HL-60 (cell line): ENCODE measurements around the gene WIZ.

Source experiments
- DNase-seq, 2 experiments: peaks; one replicate each; pipeline ENCODE4 v3.0.0-alpha.2; 2010 to 2020; ENCODE audit warnings: low read depth in 1 of 2, low spot score in 1 of 2
- H3K27ac ChIP-seq: fragments of 250-450 bp; sonication (Bioruptor Pico); replicated peaks from 2 replicates; pipeline ENCODE4 v1.5.1; 2020; ENCODE audit warnings: mild to moderate bottlenecking, moderate library complexity
- H3K27me3 ChIP-seq: fragments of 250-450 bp; sonication (Bioruptor Pico); 2 replicates; pipeline ENCODE4 v1.5.1; 2021; ENCODE audit warnings: mild to moderate bottlenecking, moderate library complexity; ENCODE audit not compliant: insufficient read depth, poor library complexity, severe bottlenecking
- H3K4me3 ChIP-seq: replicated peaks from 2 replicates; pipeline ENCODE4 v1.5.1; 2011; ENCODE audit warnings: mild to moderate bottlenecking, control low read depth, low read length; ENCODE audit not compliant: insufficient read depth
- GABPA ChIP-seq: IDR thresholded peaks from 2 replicates; pipeline ENCODE4 v1.6.1; 2012; ENCODE audit warnings: low read depth
- POLR2AphosphoS5 ChIP-seq: IDR thresholded peaks from 2 replicates; pipeline ENCODE4 v1.6.1; 2012; ENCODE audit warnings: low read depth
- SPI1 ChIP-seq: IDR thresholded peaks from 2 replicates; pipeline ENCODE4 v1.6.1; 2012; ENCODE audit warnings: low read depth, mild to moderate bottlenecking, borderline replicate concordance
- TF ChIP-seq, protein P1 (sequence below): IDR thresholded peaks from one replicate; pipeline ENCODE4 v1.5.1; 2011; ENCODE audit warnings: low read length, control low read depth, inconsistent platforms; ENCODE audit not compliant: insufficient read depth
- TF ChIP-seq, protein P2 (sequence below): IDR thresholded peaks from 2 replicates; pipeline ENCODE4 v1.6.1; 2012; ENCODE audit warnings: low read depth; ENCODE audit not compliant: insufficient replicate concordance

WIZ gene

DNA sequence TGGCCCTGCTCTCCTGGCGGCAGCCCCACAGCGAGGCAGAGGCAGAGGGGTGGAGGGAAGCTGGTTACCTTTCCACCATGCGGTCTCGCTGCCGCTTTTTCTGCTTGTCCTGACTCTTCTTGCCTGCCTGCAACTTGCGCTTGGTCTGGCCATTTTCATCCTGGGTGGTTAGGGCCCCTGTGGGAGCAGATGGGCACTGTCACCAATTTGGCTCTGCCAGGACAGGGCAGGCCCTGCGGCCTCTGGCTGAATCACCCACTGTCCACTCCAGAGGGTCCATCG lies 50.6 kb downstream of the WIZ start:
- H3K27ac ChIP-seq, result no peak overlapping the region
- TF ChIP-seq, protein P1, sequence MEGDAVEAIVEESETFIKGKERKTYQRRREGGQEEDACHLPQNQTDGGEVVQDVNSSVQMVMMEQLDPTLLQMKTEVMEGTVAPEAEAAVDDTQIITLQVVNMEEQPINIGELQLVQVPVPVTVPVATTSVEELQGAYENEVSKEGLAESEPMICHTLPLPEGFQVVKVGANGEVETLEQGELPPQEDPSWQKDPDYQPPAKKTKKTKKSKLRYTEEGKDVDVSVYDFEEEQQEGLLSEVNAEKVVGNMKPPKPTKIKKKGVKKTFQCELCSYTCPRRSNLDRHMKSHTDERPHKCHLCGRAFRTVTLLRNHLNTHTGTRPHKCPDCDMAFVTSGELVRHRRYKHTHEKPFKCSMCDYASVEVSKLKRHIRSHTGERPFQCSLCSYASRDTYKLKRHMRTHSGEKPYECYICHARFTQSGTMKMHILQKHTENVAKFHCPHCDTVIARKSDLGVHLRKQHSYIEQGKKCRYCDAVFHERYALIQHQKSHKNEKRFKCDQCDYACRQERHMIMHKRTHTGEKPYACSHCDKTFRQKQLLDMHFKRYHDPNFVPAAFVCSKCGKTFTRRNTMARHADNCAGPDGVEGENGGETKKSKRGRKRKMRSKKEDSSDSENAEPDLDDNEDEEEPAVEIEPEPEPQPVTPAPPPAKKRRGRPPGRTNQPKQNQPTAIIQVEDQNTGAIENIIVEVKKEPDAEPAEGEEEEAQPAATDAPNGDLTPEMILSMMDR, result no peak
- TF ChIP-seq SPI1 (no peak), GABPA (no peak), POLR2AphosphoS5 (no peak)
- TF ChIP-seq, protein P2, sequence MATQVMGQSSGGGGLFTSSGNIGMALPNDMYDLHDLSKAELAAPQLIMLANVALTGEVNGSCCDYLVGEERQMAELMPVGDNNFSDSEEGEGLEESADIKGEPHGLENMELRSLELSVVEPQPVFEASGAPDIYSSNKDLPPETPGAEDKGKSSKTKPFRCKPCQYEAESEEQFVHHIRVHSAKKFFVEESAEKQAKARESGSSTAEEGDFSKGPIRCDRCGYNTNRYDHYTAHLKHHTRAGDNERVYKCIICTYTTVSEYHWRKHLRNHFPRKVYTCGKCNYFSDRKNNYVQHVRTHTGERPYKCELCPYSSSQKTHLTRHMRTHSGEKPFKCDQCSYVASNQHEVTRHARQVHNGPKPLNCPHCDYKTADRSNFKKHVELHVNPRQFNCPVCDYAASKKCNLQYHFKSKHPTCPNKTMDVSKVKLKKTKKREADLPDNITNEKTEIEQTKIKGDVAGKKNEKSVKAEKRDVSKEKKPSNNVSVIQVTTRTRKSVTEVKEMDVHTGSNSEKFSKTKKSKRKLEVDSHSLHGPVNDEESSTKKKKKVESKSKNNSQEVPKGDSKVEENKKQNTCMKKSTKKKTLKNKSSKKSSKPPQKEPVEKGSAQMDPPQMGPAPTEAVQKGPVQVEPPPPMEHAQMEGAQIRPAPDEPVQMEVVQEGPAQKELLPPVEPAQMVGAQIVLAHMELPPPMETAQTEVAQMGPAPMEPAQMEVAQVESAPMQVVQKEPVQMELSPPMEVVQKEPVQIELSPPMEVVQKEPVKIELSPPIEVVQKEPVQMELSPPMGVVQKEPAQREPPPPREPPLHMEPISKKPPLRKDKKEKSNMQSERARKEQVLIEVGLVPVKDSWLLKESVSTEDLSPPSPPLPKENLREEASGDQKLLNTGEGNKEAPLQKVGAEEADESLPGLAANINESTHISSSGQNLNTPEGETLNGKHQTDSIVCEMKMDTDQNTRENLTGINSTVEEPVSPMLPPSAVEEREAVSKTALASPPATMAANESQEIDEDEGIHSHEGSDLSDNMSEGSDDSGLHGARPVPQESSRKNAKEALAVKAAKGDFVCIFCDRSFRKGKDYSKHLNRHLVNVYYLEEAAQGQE, result no peak
- no peak for DNase-seq
- H3K27me3 ChIP-seq, result no peaks in the 10 kb centered on the region
- H3K4me3 ChIP-seq, result no peak overlapping the region

DNA sequence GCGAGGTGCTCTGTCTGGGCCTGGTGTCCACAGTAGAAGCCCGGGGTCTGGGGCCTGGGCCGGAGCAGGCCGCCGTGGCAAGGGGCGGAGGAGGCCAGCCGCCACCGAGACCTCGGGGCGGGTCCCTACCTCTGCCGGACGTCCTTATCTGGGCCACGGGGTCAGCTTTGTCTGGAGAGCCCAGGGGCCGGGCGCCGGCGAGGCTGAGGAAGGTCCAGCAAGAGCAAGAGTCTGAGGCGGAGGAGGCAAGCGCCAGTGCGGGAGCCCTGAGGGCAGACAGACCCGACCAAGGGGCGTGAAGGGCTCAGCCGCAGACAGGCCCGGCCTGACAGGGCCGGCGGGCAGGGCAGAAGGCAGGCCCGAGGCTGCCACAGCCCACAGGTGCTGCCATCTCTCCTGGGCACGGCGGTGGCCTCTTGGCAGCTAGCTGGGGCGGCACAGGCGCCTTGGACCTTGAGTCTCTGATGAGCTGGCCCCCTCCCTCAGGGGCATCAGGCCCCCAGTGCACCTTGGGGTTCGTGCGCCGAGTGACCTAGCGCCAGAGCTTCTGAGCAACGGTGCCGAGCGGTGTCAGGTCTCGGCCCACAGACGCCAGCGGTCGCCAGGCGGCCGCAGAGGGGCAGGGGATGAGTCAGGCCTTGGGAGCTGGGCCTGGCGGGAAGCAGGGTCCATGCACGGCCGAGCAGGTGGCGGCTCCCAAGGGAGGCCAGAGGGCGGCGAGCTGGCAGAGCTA lies 51.1 kb downstream of the WIZ start:
- TF ChIP-seq, protein P1, result no peak
- no peak for TF ChIP-seq GABPA
- TF ChIP-seq, protein P2, result no peak
- DNase-seq, result no peak
- Histone ChIP-seq H3K27me3 (no peaks in the 10 kb centered on the region), H3K4me3 (no peak overlapping the region), H3K27ac (no peak overlapping the region)

DNA sequence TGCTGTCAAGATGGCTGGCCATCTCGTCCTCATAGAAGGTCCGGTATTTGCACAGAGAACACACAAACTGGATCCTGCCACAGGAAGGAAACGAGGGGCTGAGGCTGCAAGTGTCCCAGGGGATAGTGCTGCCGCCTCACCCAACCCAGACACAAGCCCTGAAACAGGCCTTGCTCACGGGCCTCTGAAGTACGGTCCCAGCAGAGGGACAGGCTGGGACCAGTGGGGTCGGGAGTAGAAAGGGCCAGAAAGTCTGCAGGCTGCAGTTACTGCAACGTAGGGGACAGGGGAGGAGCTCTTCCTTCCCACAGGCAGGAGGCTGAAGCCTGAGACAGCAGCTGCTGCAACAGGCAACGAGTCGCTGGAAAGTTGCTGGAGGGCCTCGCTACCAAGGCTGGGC lies 52.0 kb downstream of the WIZ start:
- Histone ChIP-seq H3K27me3 (no peaks in the 10 kb centered on the region), H3K27ac (no peak overlapping the region), H3K4me3 (no peak overlapping the region)
- DNase-seq, result no peak
- TF ChIP-seq SPI1, result no peak
- TF ChIP-seq GABPA, result no peak
- TF ChIP-seq, protein P1, result no peak
- TF ChIP-seq, protein P2, result no peak
- TF ChIP-seq POLR2AphosphoS5, result no peak
